ENCODE results near the gene EMC10. TPM values are rescaled to one million over a fixed set of nuclear protein-coding genes. Genes with fewer than 3 reads are reported as not detected.

EMC10 gene
- total and polyA plus RNA-seq, 2 of the 4 experiments (the other 2 are of a cell fraction) = 11.3 to 90.9 TPM

DNA sequence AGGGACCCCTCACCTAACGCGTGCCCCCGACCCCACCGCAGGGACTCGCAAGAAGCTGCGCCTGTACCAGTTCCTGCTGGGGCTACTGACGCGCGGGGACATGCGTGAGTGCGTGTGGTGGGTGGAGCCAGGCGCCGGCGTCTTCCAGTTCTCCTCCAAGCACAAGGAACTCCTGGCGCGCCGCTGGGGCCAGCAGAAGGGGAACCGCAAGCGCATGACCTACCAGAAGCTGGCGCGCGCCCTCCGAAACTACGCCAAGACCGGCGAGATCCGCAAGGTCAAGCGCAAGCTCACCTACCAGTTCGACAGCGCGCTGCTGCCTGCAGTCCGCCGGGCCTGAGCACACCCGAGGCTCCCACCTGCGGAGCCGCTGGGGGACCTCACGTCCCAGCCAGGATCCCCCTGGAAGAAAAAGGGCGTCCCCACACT lies 48.3 kb upstream of the EMC10 start:
- Histone ChIP-seq H4K20me1 (ENCODE audit: insufficient read depth, low read length) (no peaks in the 10 kb centered on the region), H3K23ac (ENCODE audit: low read depth, low read length) (no peak overlapping the region), H4K8ac (ENCODE audit: low read depth in 2 of 2, low read length in 2 of 2) (0 out of 4 replicates have a peak overlapping the region, but pooled peaks of 1 of the 2 experiments have one; percentile 29), H2AK5ac (ENCODE audit: low read depth, low read length) (no peak overlapping the region), H4K5ac (ENCODE audit: low read depth, low read length) (no peak overlapping the region), H2BK120ac (ENCODE audit: low read depth, low read length) (no peak overlapping the region), H3K9ac (ENCODE audit: low read depth, low read length) (no peak overlapping the region), H3K4me3 (ENCODE audit: insufficient read depth, low read depth, low read length) (no peak overlapping the region), H3K4me1 (ENCODE audit: control insufficient read depth, insufficient read depth, low read length) (0 out of 2 replicates have a peak, but pooled peaks cover 3% of the 10 kb centered on the region), H4K91ac (ENCODE audit: insufficient read depth, low read depth, low read length) (no peak overlapping the region), H3K9me1 (ENCODE audit: insufficient read depth, low read length) (no peaks in the 10 kb centered on the region), H3K27me3 (ENCODE audit: control insufficient read depth, insufficient read depth, low read length) (peaks cover 26% of the 10 kb centered on the region), H3K36me3 (ENCODE audit: control insufficient read depth, insufficient read depth, low read length) (no peaks in the 10 kb centered on the region), H2BK15ac (ENCODE audit: low read depth, low read length) (no peak overlapping the region), H3K14ac (replicated peaks; ENCODE audit: low read depth, low read length) (no peak overlapping the region), H3K18ac (ENCODE audit: low read depth, low read length) (no peak overlapping the region), H2AFZ (replicated peaks; ENCODE audit: low read length, poor library complexity) (peak overlapping the region; percentile 91), H2AK9ac (replicated peaks; ENCODE audit: low read depth, low read length, poor library complexity) (peak overlapping the region; percentile 72), H3K4ac (ENCODE audit: low read depth, low read length) (no peak overlapping the region), H3K9me3 (ENCODE audit: control insufficient read depth, insufficient read depth, low read length) (no peaks in the 10 kb centered on the region), H3K79me1 (ENCODE audit: low read depth in 1 of 2, low read length in 2 of 2) (no peaks in the 10 kb centered on the region), H3K56ac (ENCODE audit: extremely low read depth, insufficient read depth, low read length) (no peak overlapping the region), H2BK5ac (ENCODE audit: low read depth, low read length, poor library complexity, severe bottlenecking) (no peak overlapping the region), H2BK20ac (ENCODE audit: low read depth, low read length) (no peak overlapping the region), H3K27ac (ENCODE audit: insufficient read depth, low read length) (no peak overlapping the region), H3K4me2 (ENCODE audit: low read depth, low read length) (peak overlapping the region; percentile 58)
- CTCF ChIA-PET = no interaction called here
- DNase-seq (peak; percentile 69), ATAC-seq (ENCODE audit: low read depth) (peak; percentile 56)
- intact Hi-C loops (cut with micrococcal nuclease) = no loop called here
- dilution Hi-C loops (cut with HindIII; ENCODE audit: low sequenced_read_pairs, unreplicated experiment) = no loop called here
- POLR2A ChIA-PET (ENCODE audit: unreplicated experiment) = no interaction called here
- TF ChIP-seq CEBPB (IDR thresholded peaks at IDR 0.05; ENCODE audit: low read depth, low read length) (no peak), MXI1 (IDR thresholded peaks at IDR 0.05; ENCODE audit: borderline replicate concordance, low read depth, low read length) (peak; percentile 22; the same call in 1 of the 2 replicates)
- BruUV-seq (replicated peaks) = no TSS peak
- 7% methylated on average over 18 of the region's 38 CpGs; no CpG with 5 or more reads in 1 of the 2 experiments for WGBS, 2 experiments (ENCODE audit: extremely low coverage in 2 of 2, insufficient read length in 1 of 2)
- in situ Hi-C loops (cut with MboI; ENCODE audit: low sequenced_read_pairs) = no loop called here

All from IMR-90 (cell line).